RWPE2 (cell line): Measurements from ENCODE around the gene SFMBT2.

ENCODE experiments used
- ATAC-seq: fragments of 200-7000 bp; cut with Tn5 transposase; 3 replicates; pipeline ENCODE4 v1.9.1; 2021; ENCODE audit warnings: low read depth
- DNase-seq: peaks from one replicate; pipeline ENCODE4 v3.0.0-alpha.2; 2020; ENCODE audit warnings: low spot score
- H3K27ac ChIP-seq: fragments of 450-650 bp; 2 replicates; pipeline ENCODE4 v1.5.1; 2017; ENCODE audit warnings: mild to moderate bottlenecking; ENCODE audit not compliant: poor library complexity, severe bottlenecking
- H3K27me3 ChIP-seq: fragments of 250-450 bp; sonication (Bioruptor Pico); 2 replicates; pipeline ENCODE4 v1.5.1; 2021; ENCODE audit warnings: mild to moderate bottlenecking, moderate library complexity; ENCODE audit not compliant: insufficient read depth, poor library complexity, severe bottlenecking
- H3K36me3 ChIP-seq: fragments of 250-450 bp; sonication (Bioruptor Pico); 2 replicates; pipeline ENCODE4 v1.5.1; 2020; ENCODE audit warnings: low read depth, mild to moderate bottlenecking, moderate library complexity
- H3K4me1 ChIP-seq: fragments of 250-450 bp; sonication (Bioruptor Pico); 2 replicates; pipeline ENCODE4 v1.5.1; 2021; ENCODE audit warnings: mild to moderate bottlenecking, moderate library complexity; ENCODE audit not compliant: insufficient read depth, poor library complexity, severe bottlenecking
- H3K4me3 ChIP-seq: fragments of 250-450 bp; sonication (Bioruptor Pico); 2 replicates; pipeline ENCODE4 v1.5.1; 2021; ENCODE audit warnings: mild to moderate bottlenecking, moderate library complexity; ENCODE audit not compliant: severe bottlenecking
- H3K9me3 ChIP-seq: fragments of 250-450 bp; sonication (Bioruptor Pico); 2 replicates; pipeline ENCODE4 v1.5.1; 2021; ENCODE audit warnings: mild to moderate bottlenecking, moderate library complexity; ENCODE audit not compliant: severe bottlenecking
- TF ChIP-seq, protein P1 (sequence below): fragments of 450-650 bp; IDR thresholded peaks from one replicate; pipeline ENCODE4 v1.5.1; 2017; ENCODE audit warnings: mild to moderate bottlenecking, moderate library complexity; ENCODE audit not compliant: poor library complexity, severe bottlenecking

SFMBT2 gene

DNA sequence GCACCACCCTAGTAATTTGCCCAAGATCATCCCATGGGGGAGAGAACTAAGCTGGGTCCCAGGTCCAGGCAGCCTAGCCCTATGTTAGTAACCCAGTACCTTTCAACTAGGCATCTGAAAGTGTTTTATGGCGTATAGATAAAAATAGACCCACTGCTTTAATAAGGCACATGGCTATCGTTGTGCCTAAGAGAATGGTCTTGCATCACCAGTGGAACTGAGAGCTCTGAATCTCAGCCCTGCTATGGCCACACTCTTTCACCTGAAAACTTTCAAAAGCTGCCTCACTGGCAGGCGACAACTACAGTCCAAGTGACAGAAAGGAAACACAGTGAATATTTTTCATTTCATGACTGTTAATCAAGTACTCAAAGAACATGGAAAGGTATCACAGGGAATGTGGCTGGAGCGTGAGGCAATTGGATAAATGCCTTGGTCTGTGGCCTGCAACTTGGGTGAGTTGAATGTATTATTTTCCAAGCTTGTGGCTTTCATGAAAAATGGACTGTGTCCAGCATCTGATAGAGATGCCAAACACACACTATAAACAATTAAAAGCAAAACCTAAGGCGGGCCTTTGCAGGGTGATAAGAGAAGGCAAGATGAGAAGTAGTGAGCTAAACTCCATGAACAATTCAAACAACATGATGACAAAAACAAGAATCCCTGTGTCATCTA is 18.0 kb upstream of the SFMBT2 start:
- no peaks in the 10 kb centered on the region for H3K36me3 ChIP-seq
- no peak for ATAC-seq
- TF ChIP-seq, protein P1, sequence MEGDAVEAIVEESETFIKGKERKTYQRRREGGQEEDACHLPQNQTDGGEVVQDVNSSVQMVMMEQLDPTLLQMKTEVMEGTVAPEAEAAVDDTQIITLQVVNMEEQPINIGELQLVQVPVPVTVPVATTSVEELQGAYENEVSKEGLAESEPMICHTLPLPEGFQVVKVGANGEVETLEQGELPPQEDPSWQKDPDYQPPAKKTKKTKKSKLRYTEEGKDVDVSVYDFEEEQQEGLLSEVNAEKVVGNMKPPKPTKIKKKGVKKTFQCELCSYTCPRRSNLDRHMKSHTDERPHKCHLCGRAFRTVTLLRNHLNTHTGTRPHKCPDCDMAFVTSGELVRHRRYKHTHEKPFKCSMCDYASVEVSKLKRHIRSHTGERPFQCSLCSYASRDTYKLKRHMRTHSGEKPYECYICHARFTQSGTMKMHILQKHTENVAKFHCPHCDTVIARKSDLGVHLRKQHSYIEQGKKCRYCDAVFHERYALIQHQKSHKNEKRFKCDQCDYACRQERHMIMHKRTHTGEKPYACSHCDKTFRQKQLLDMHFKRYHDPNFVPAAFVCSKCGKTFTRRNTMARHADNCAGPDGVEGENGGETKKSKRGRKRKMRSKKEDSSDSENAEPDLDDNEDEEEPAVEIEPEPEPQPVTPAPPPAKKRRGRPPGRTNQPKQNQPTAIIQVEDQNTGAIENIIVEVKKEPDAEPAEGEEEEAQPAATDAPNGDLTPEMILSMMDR, result no peak
- peaks cover 19% of the 10 kb centered on the region for H3K27me3 ChIP-seq
- H3K4me1 ChIP-seq, result peaks cover 5% of the 10 kb centered on the region
- H3K4me3 ChIP-seq, result no peak overlapping the region
- no peak for DNase-seq
- no peak overlapping the region for H3K27ac ChIP-seq
- H3K9me3 ChIP-seq, result no peaks in the 10 kb centered on the region

DNA sequence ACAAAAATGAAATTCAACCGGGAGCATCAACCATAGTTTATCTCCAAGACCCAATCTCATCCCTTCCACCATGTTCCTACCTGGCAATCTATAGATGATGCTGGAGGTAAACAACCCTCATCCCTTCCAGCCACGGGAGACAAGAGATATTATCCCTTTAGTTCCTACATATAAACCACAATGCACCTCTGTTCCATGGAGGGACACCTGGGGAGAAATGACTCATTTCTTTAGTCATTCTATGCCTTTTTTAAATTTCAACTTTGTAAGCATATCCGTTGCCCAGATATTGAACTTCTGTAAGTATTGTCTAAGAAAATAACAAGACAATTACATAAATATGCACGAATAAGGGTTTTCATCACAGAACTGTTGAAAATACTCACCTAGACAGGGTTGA is 15.5 kb upstream of the SFMBT2 start:
- no peaks in the 10 kb centered on the region for H3K9me3 ChIP-seq
- no peak overlapping the region for H3K27ac ChIP-seq
- H3K36me3 ChIP-seq, result no peaks in the 10 kb centered on the region
- H3K27me3 ChIP-seq, result no peaks in the 10 kb centered on the region
- ATAC-seq (no peak), DNase-seq (no peak)
- peaks cover 2% of the 10 kb centered on the region for H3K4me1 ChIP-seq
- H3K4me3 ChIP-seq, result no peak overlapping the region
- TF ChIP-seq, protein P1, result no peak

DNA sequence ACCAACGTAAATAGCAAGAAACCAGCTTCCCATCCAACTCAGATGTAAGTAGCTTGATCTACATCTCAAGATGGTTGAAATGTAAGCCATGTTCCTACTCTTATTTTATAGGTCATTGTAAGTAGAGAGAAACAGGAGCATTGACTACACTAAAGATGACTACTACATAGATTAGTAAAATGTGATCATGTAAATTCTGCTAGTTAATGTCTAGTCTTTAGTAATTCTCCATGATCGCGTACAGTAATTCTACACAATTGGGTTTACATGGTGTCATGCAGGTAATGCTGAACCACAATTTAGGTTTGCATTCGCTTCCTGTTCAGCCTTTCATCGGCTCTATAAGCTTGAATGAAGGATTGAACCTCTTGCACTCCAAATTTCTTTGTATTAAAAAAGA is 14.9 kb upstream of the SFMBT2 start:
- ATAC-seq (no peak), DNase-seq (no peak)
- Histone ChIP-seq H3K27ac (no peak overlapping the region), H3K4me1 (peaks cover 5% of the 10 kb centered on the region), H3K27me3 (no peaks in the 10 kb centered on the region), H3K4me3 (no peak overlapping the region), H3K36me3 (no peaks in the 10 kb centered on the region), H3K9me3 (no peaks in the 10 kb centered on the region)
- TF ChIP-seq, protein P1, result no peak

DNA sequence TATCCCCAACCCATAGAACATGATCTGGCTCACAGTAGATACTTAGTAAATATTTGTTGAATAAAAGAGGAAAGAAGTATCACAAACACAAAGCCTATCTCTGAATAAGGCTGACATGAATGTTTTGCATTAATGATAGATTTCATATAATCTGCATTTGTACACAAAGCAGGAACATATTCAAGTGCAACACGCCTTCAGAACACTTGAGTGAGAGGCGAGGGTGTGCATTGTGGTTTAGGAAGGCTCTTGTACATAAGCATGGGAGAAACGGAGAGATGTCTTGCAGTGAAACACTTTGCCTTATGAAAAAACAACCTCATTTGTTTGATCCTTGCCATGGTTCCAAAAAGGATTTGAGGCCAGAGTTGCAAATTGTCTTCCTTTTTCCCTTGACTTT is 14.1 kb upstream of the SFMBT2 start:
- DNase-seq, result no peak
- no peaks in the 10 kb centered on the region for H3K27me3 ChIP-seq
- H3K9me3 ChIP-seq, result no peaks in the 10 kb centered on the region
- H3K27ac ChIP-seq, result no peak overlapping the region
- no peak overlapping the region for H3K4me3 ChIP-seq
- peaks cover 5% of the 10 kb centered on the region for H3K4me1 ChIP-seq
- ATAC-seq, result no peak
- TF ChIP-seq, protein P1, result no peak
- no peaks in the 10 kb centered on the region for H3K36me3 ChIP-seq

DNA sequence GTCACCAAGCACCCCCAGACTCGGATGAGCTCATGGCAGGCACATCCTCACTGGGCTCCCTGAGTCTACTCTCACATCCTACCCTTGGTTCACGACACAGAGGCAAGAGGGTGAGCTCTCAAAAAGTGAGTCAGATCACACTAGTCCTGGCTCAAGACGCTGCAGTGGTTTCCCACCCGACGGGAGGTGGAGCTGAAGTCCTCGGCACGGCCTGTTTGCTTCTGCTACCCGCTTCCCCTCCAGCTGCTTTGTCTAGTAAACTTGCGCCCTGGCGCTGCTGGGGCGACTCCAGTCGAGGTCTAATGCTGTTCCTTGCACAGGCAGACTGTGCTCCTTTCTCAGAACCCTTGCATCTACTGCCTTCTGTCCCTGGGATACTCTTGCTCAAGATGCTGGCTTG is 13.5 kb upstream of the SFMBT2 start:
- H3K4me1 ChIP-seq, result peaks cover 5% of the 10 kb centered on the region
- TF ChIP-seq, protein P1, result no peak
- H3K9me3 ChIP-seq, result no peaks in the 10 kb centered on the region

More for the DNA sequence above, 13.5 kb upstream of the SFMBT2 start:
- DNase-seq (no peak), ATAC-seq (no peak)
- Histone ChIP-seq H3K27me3 (no peaks in the 10 kb centered on the region), H3K36me3 (no peaks in the 10 kb centered on the region), H3K27ac (no peak overlapping the region), H3K4me3 (no peak overlapping the region)
